Endothelial cell of umbilical vein (primary cell): ENCODE results near the gene CSMD2.

Source experiments
- CTCF ChIP-seq, 2 donors: IDR thresholded peaks; 1 replicate in 1 of 2; 2 replicates in 1 of 2; pipeline ENCODE4 v1.5.1; 2011; ENCODE audit warnings: low read length in 2 of 2, mild to moderate bottlenecking in 2 of 2, moderate library complexity in 2 of 2, control low read depth in 1 of 2, inconsistent platforms in 1 of 2, low read depth in 1 of 2; ENCODE audit not compliant: insufficient read depth in 1 of 2; ENCODE audit errors: extremely low read depth in 1 of 2
- EZH2 ChIP-seq: IDR thresholded peaks from 2 replicates; pipeline ENCODE4 v1.6.1; 2012; ENCODE audit warnings: borderline replicate concordance, low read depth, mild to moderate bottlenecking, moderate library complexity, low read length, inconsistent platforms; ENCODE audit not compliant: severe bottlenecking
- FOS ChIP-seq: IDR thresholded peaks from 2 replicates; pipeline ENCODE4 v1.6.1; 2011; ENCODE audit warnings: mild to moderate bottlenecking, low read length, moderate library complexity, borderline replicate concordance; ENCODE audit not compliant: insufficient read depth
- GATA2 ChIP-seq: IDR thresholded peaks from 2 replicates; pipeline ENCODE4 v1.7.0; 2011; ENCODE audit warnings: low read depth, mild to moderate bottlenecking, moderate library complexity, mixed read lengths, low read length; ENCODE audit not compliant: insufficient read length, insufficient read depth
- JUN ChIP-seq: IDR thresholded peaks from 2 replicates; pipeline ENCODE4 v1.6.1; 2011; ENCODE audit warnings: borderline replicate concordance, low read depth; ENCODE audit not compliant: insufficient read length, insufficient read depth
- MYC ChIP-seq: IDR thresholded peaks from one replicate; pipeline ENCODE4 v1.6.1; 2011; ENCODE audit warnings: mild to moderate bottlenecking, low read depth, low read length
- POLR2A ChIP-seq: IDR thresholded peaks from 2 replicates; pipeline ENCODE4 v1.6.1; 2012; ENCODE audit warnings: low read depth, mild to moderate bottlenecking, control low read depth, low read length
- POLR2AphosphoS5 ChIP-seq: IDR thresholded peaks from 2 replicates; pipeline ENCODE4 v1.6.1; 2012; ENCODE audit warnings: low read depth, mild to moderate bottlenecking, control low read depth, low read length, moderate library complexity; ENCODE audit not compliant: insufficient read depth
- TF ChIP-seq, protein P1 (sequence below): IDR thresholded peaks from 2 replicates; pipeline ENCODE4 v1.6.1; 2011; ENCODE audit not compliant: insufficient read depth, insufficient read length

DNA sequence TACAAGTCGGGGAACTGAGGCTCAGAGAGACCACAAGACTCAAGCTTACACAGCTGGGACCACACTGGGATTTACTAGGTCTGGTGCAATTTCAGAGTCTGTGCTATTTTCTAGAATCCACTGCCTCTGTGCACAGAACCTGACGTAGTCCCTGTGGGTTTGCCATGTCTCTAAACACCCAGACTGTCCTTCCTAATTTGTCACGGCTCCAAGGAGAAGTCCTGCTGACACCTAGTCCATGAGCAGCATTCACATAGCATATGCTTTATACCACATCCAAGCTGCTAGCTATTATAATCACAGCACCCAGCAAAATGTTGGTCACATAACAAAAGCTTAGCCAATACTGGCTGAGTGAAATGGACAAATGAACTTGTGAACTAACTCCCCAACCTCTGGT lies 380.2 kb downstream of the CSMD2 start:
- TF ChIP-seq CTCF (IDR thresholded peaks at IDR 0.05; ENCODE audit: extremely low read depth in 1 of 2, insufficient read depth in 1 of 2, low read depth in 1 of 2, low read length in 2 of 2), result no peak
- no peak for TF ChIP-seq POLR2A
- TF ChIP-seq EZH2, result no peak
- TF ChIP-seq JUN, result no peak
- TF ChIP-seq POLR2AphosphoS5, result no peak
- TF ChIP-seq, protein P1, sequence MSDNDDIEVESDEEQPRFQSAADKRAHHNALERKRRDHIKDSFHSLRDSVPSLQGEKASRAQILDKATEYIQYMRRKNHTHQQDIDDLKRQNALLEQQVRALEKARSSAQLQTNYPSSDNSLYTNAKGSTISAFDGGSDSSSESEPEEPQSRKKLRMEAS, result no peak
- no peak for TF ChIP-seq MYC
- no peak for TF ChIP-seq FOS
- TF ChIP-seq GATA2, result no peak
